Fibroblast of lung (primary cell): Measurements from ENCODE around the gene EDNRB. TPM values are rescaled to one million over a fixed set of nuclear protein-coding genes. Genes with fewer than 3 reads are reported as not detected.

Source experiments
- DNase-seq, 2 donors: peaks; one replicate each; pipeline versions ENCODE4 v3.0.0 to v3.0.0-alpha.2; 2010; ENCODE audit warnings: low read depth in 2 of 2
- H2AFZ ChIP-seq: 2 replicates; pipeline ENCODE4 v1.5.1; 2012; ENCODE audit warnings: low read length, control low read depth, inconsistent platforms
- H3K27ac ChIP-seq: 2 replicates; pipeline ENCODE4 v1.5.1; 2011; ENCODE audit warnings: low read length, control low read depth; ENCODE audit not compliant: insufficient read depth
- H3K27me3 ChIP-seq: 2 replicates; pipeline ENCODE4 v1.5.1; 2011; ENCODE audit warnings: mild to moderate bottlenecking, low read length; ENCODE audit not compliant: control insufficient read depth, insufficient read depth
- H3K36me3 ChIP-seq: 2 replicates; pipeline ENCODE4 v1.5.1; 2011; ENCODE audit warnings: low read length; ENCODE audit not compliant: control insufficient read depth, insufficient read depth
- H3K4me1 ChIP-seq: 2 replicates; pipeline ENCODE4 v1.5.1; 2011; ENCODE audit warnings: low read length; ENCODE audit not compliant: control insufficient read depth, insufficient read depth; ENCODE audit errors: extremely low read depth
- H3K4me2 ChIP-seq: 2 replicates; pipeline ENCODE4 v1.5.1; 2011; ENCODE audit warnings: low read length, control low read depth; ENCODE audit not compliant: insufficient read depth; ENCODE audit errors: extremely low read depth
- H3K4me3 ChIP-seq, 4 experiments: fragments of 200-600 bp in 1 of 4; sonication (generic) in 1 of 4; replicated peaks in 1 of 4; 2 replicates each; pipeline ENCODE4 v1.5.1; 2011 to 2016; ENCODE audit warnings: low read length in 4 of 4, low read depth in 3 of 4, mild to moderate bottlenecking in 3 of 4, control low read depth in 2 of 4, inconsistent platforms in 1 of 4, mixed read lengths in 1 of 4; ENCODE audit not compliant: insufficient read depth in 1 of 4; ENCODE audit errors: control extremely low read depth in 1 of 4
- H3K79me2 ChIP-seq: 2 replicates; pipeline ENCODE4 v1.5.1; 2012; ENCODE audit warnings: mild to moderate bottlenecking, low read length, inconsistent platforms; ENCODE audit not compliant: control insufficient read depth, insufficient read depth
- H3K9ac ChIP-seq: 2 replicates; pipeline ENCODE4 v1.5.1; 2011; ENCODE audit warnings: mild to moderate bottlenecking, low read length, control low read depth; ENCODE audit not compliant: insufficient read depth
- H3K9me3 ChIP-seq: 2 replicates; pipeline ENCODE4 v1.5.1; 2012; ENCODE audit warnings: low read depth, low read length; ENCODE audit not compliant: control insufficient read depth, insufficient read depth
- H4K20me1 ChIP-seq: 2 replicates; pipeline ENCODE4 v1.5.1; 2011; ENCODE audit warnings: low read length; ENCODE audit not compliant: control insufficient read depth, insufficient read depth; ENCODE audit errors: extremely low read depth
- CTCF ChIP-seq, 2 donors: IDR thresholded peaks in 1 of 2; conservative IDR thresholded peaks in 1 of 2; 1 replicate in 1 of 2; 2 replicates in 1 of 2; pipeline ENCODE4 v1.5.1; 2011 to 2012; ENCODE audit warnings: low read length in 2 of 2, control low read depth in 1 of 2, inconsistent platforms in 1 of 2, low read depth in 1 of 2, mild to moderate bottlenecking in 1 of 2
- EZH2 ChIP-seq: IDR thresholded peaks from 2 replicates; pipeline ENCODE4 v1.5.1; 2012; ENCODE audit warnings: low read length, control low read depth, mild to moderate bottlenecking; ENCODE audit errors: missing control alignments
- polyA plus RNA-seq, 2 donors: library from polyadenylated mRNA; depleted of rRNA in 1 of 2; stranded (reverse) in 1 of 2; unstranded in 1 of 2; fragments of >200 nt; gene quantifications; 2 replicates each; pipeline ENCODE4 v1.2.1, GENCODE V29; 2011 to 2012; ENCODE audit warnings: missing spikeins in 1 of 2
- total RNA-seq: library from RNA; depleted of rRNA; stranded (reverse); fragments of >200 nt; gene quantifications from 2 replicates; pipeline ENCODE4 v1.2.1, GENCODE V29; 2014

The EDNRB gene
- total and polyA plus RNA-seq, 2 donors (not counting 1 experiment from before 2014, with no cell fraction given), result 0.99 to 1.1 TPM

- no peaks in the 10 kb centered on the region for H3K4me1 ChIP-seq
- H3K36me3 ChIP-seq, result no peaks in the 10 kb centered on the region
- no peaks in the 10 kb centered on the region for H3K9me3 ChIP-seq
- no peaks in the 10 kb centered on the region for H3K27me3 ChIP-seq
- no peak overlapping the region for H3K27ac ChIP-seq
- no peak overlapping the region for H3K9ac ChIP-seq
- no peaks in the 10 kb centered on the region for H4K20me1 ChIP-seq
- no peak overlapping the region for H3K4me2 ChIP-seq
- H3K79me2 ChIP-seq, result no peaks in the 10 kb centered on the region
- H2AFZ ChIP-seq, result no peak overlapping the region
- TF ChIP-seq EZH2, result no peak
- no peak for DNase-seq
- H3K4me3 ChIP-seq, result no peak overlapping the region
Measured at GRCh38 chr13:77904031-77904430, 14.6 kb downstream of the EDNRB start.

GRCh38 chr13:77903435-77903834 lies 15.2 kb downstream of the EDNRB start:
- H3K36me3 ChIP-seq, result no peaks in the 10 kb centered on the region
- DNase-seq, result no peak
- TF ChIP-seq EZH2 (no peak), CTCF (conservative IDR thresholded peaks at IDR 0.05 in 1 of 2, IDR thresholded peaks at IDR 0.05 in 1 of 2; ENCODE audit: low read depth in 1 of 2, low read length in 2 of 2) (no peak)

GRCh38 chr13:77902319-77902963 lies 16.2 kb downstream of the EDNRB start:
- no peak overlapping the region for H3K4me2 ChIP-seq
- no peak for TF ChIP-seq EZH2
- TF ChIP-seq CTCF (conservative IDR thresholded peaks at IDR 0.05 in 1 of 2, IDR thresholded peaks at IDR 0.05 in 1 of 2; ENCODE audit: low read depth in 1 of 2, low read length in 2 of 2), result no peak
- H2AFZ ChIP-seq, result no peak overlapping the region
- H3K4me3 ChIP-seq, result no peak overlapping the region
- no peaks in the 10 kb centered on the region for H3K79me2 ChIP-seq
- no peaks in the 10 kb centered on the region for H3K27me3 ChIP-seq
- H4K20me1 ChIP-seq, result no peaks in the 10 kb centered on the region
- DNase-seq, result no peak
- no peak overlapping the region for H3K27ac ChIP-seq
- H3K9ac ChIP-seq, result no peak overlapping the region
- H3K9me3 ChIP-seq, result no peaks in the 10 kb centered on the region
- no peaks in the 10 kb centered on the region for H3K36me3 ChIP-seq
- H3K4me1 ChIP-seq, result no peaks in the 10 kb centered on the region

More at GRCh38 chr13:77903435-77903834, 15.2 kb downstream of the EDNRB start:
- Histone ChIP-seq H3K4me3 (no peak overlapping the region), H3K27ac (no peak overlapping the region), H3K9me3 (no peaks in the 10 kb centered on the region), H4K20me1 (no peaks in the 10 kb centered on the region), H3K4me2 (no peak overlapping the region), H2AFZ (no peak overlapping the region), H3K79me2 (no peaks in the 10 kb centered on the region), H3K27me3 (no peaks in the 10 kb centered on the region), H3K9ac (no peak overlapping the region), H3K4me1 (no peaks in the 10 kb centered on the region)
